ENCODE results near the gene POLR2E.

Gene POLR2E

DNA sequence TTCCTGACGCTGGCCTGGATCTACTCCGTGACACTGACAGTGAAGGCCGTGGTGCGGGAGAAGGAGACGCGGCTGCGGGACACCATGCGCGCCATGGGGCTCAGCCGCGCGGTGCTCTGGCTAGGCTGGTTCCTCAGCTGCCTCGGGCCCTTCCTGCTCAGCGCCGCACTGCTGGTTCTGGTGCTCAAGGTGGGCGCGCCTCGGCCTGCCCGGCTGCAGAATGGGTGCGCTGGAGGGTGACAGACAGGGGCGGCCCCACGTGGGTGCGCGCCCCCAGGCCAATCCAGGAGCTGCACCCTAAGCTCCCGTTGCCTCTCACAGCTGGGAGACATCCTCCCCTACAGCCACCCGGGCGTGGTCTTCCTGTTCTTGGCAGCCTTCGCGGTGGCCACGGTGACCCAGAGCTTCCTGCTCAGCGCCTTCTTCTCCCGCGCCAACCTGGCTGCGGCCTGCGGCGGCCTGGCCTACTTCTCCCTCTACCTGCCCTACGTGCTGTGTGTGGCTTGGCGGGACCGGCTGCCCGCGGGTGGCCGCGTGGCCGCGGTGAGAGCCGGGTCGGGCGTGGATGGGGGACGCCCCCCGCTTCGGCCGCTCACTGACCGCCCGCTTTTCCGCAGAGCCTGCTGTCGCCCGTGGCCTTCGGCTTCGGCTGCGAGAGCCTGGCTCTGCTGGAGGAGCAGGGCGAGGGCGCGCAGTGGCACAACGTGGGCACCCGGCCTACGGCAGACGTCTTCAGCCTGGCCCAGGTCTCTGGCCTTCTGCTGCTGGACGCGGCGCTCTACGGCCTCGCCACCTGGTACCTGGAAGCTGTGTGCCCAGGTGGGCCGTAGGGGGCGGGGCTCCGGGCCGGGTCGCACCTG lies 48.1 kb downstream of the POLR2E start:
- no peak overlapping the region for H3K9ac ChIP-seq
- H3K9me3 ChIP-seq (replicated peaks in 1 of 11), result no peaks in the 10 kb centered on the region; a peak in 1 of 22 replicates
- peak overlapping the region in 4 of 11 experiments; percentile 5 to 49 (median 38); a peak in 5 of 22 replicates for H3K4me2 ChIP-seq
- no peaks in the 10 kb centered on the region for H3K27me3 ChIP-seq
- peaks cover 0 to 14% (median 4%) of the 10 kb centered on the region in 11 experiments; a peak in 11 of 22 replicates for H4K20me1 ChIP-seq
- H3K4me3 ChIP-seq, result no peak overlapping the region
- peaks cover 0 to 61% (median 0%) of the 10 kb centered on the region in 11 experiments; a peak in 7 of 22 replicates for H3K36me3 ChIP-seq
- H3K4me1 ChIP-seq, result peaks cover 8 to 44% (median 28%) of the 10 kb centered on the region in 10 experiments; a peak in 19 of 20 replicates
- H3K27ac ChIP-seq, result no peak overlapping the region
- TF ChIP-seq Cebpa-rat (IDR thresholded peaks at IDR 0.05), result no peak

DNA sequence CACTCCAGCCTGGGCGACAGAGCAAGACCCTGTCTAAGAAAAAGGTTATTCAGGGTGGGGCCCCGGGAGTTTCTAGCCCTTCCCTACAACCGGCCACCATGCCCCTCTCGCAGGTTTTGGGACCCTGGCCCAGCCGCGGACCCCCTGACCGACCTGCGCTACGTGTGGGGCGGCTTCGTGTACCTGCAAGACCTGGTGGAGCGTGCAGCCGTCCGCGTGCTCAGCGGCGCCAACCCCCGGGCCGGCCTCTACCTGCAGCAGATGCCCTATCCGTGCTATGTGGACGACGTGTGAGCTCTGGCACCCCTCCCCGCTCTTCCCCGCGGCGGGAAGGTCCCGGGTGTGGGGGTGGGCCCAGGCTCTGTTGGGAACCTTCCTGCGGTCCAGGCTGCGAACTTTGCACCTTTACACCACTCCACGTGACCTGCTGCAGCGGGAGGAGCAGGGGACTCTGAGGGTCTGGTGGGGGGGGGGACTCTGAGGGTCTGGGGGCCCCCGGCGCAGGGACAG lies 49.0 kb downstream of the POLR2E start:
- Histone ChIP-seq H3K4me2 (peak overlapping the region in 7 of 11 experiments; percentile 15 to 45 (median 32); a peak in 11 of 22 replicates), H3K4me3 (no peak overlapping the region), H3K36me3 (peaks cover 0 to 59% (median 0%) of the 10 kb centered on the region in 11 experiments; a peak in 7 of 22 replicates), H3K27me3 (no peaks in the 10 kb centered on the region), H3K4me1 (peaks cover 17 to 53% (median 37%) of the 10 kb centered on the region in 10 experiments), H3K9me3 (replicated peaks in 1 of 11) (no peaks in the 10 kb centered on the region; a peak in 1 of 22 replicates), H3K27ac (no peak overlapping the region), H4K20me1 (peaks cover 0 to 23% (median 13%) of the 10 kb centered on the region in 11 experiments; a peak in 13 of 22 replicates), H3K9ac (no peak overlapping the region)
- no peak for TF ChIP-seq Cebpa-rat (IDR thresholded peaks at IDR 0.05)

DNA sequence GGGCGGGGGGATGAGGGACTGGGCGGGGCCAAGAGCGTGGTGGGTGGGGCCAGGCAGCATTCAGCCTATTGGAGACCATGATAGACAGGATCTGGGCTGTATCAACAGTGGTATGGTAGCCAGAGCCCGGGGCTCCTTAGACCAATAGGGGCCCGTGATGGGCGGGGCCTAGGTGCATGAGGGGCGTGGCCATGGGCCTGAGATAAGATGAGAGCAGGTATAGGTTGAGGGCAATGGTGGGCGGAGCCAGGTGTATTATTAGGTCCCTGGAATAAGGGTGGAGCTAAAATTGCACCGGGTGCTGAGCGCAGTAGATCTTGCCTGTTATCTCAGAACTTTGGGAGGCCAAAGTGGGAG lies 50.0 kb downstream of the POLR2E start:
- Histone ChIP-seq H3K27ac (no peak overlapping the region), H3K4me1 (peaks cover 22 to 62% (median 47%) of the 10 kb centered on the region in 10 experiments), H3K36me3 (peaks cover 0 to 54% (median 0%) of the 10 kb centered on the region in 11 experiments; a peak in 7 of 22 replicates), H3K4me2 (no peak overlapping the region), H3K27me3 (no peaks in the 10 kb centered on the region), H3K9me3 (replicated peaks in 1 of 11) (no peaks in the 10 kb centered on the region; a peak in 1 of 22 replicates), H3K4me3 (no peak overlapping the region), H4K20me1 (peaks cover 0 to 24% (median 15%) of the 10 kb centered on the region in 11 experiments; a peak in 13 of 22 replicates), H3K9ac (no peak overlapping the region)
- TF ChIP-seq Cebpa-rat (IDR thresholded peaks at IDR 0.05), result no peak

- Histone ChIP-seq H3K27ac (no peak overlapping the region), H3K9me3 (replicated peaks in 1 of 11) (no peaks in the 10 kb centered on the region; a peak in 1 of 22 replicates), H3K4me2 (peak overlapping the region in 10 of 11 experiments; percentile 92 to 99 (median 96); a peak in 17 of 22 replicates), H3K27me3 (no peaks in the 10 kb centered on the region; a peak in 2 of 22 replicates), H4K20me1 (peaks cover under 1 to 25% (median 22%) of the 10 kb centered on the region in 11 experiments; a peak in 14 of 22 replicates), H3K36me3 (peaks cover 0 to 48% (median 0%) of the 10 kb centered on the region in 11 experiments; a peak in 7 of 22 replicates), H3K4me1 (peaks cover 38 to 80% (median 66%) of the 10 kb centered on the region in 10 experiments), H3K4me3 (no peak overlapping the region), H3K9ac (0 out of 22 replicates have a peak overlapping the region, but pooled peaks of 1 of the 11 experiments have one; percentile 2)
- no peak for TF ChIP-seq Cebpa-rat (IDR thresholded peaks at IDR 0.05)
These were observed 52.3 kb downstream of the POLR2E start for GRCh38 chr19:1042689-1043511.

- Histone ChIP-seq H3K27ac (no peak overlapping the region), H3K27me3 (peaks cover 0 to 7% (median 4%) of the 10 kb centered on the region in 11 experiments; a peak in 11 of 22 replicates), H3K4me1 (peaks cover 46 to 85% (median 71%) of the 10 kb centered on the region in 10 experiments), H3K9ac (peak overlapping the region in 2 of 11 experiments; percentile 2 to 31; a peak in 4 of 22 replicates), H3K4me3 (peak overlapping the region in 1 of 10 experiments; percentile 70; a peak in 4 of 20 replicates), H3K36me3 (peaks cover 0 to 43% (median 0%) of the 10 kb centered on the region in 11 experiments; a peak in 7 of 22 replicates), H3K4me2 (peak overlapping the region; percentile 92 to 99 (median 95)), H4K20me1 (peaks cover 6 to 32% (median 23%) of the 10 kb centered on the region in 11 experiments; a peak in 14 of 22 replicates), H3K9me3 (replicated peaks in 1 of 11) (no peaks in the 10 kb centered on the region; a peak in 1 of 22 replicates)
- TF ChIP-seq Cebpa-rat (IDR thresholded peaks at IDR 0.05), result no peak
These were observed 53.1 kb downstream of the POLR2E start for GRCh38 chr19:1041835-1042685.

GRCh38 chr19:1041272-1041834 lies 53.8 kb downstream of the POLR2E start:
- TF ChIP-seq Cebpa-rat (IDR thresholded peaks at IDR 0.05), result no peak
- Histone ChIP-seq H3K4me1 (peaks cover 51 to 87% (median 73%) of the 10 kb centered on the region in 10 experiments), H3K9ac (peak overlapping the region in 5 of 11 experiments; percentile 16 to 36 (median 31); a peak in 8 of 22 replicates)

More at GRCh38 chr19:1041272-1041834, 53.8 kb downstream of the POLR2E start:
- Histone ChIP-seq H4K20me1 (peaks cover 6 to 32% (median 23%) of the 10 kb centered on the region in 11 experiments; a peak in 14 of 22 replicates), H3K27me3 (peaks cover 0 to 14% (median 6%) of the 10 kb centered on the region in 11 experiments; a peak in 11 of 22 replicates), H3K36me3 (peaks cover 0 to 42% (median 0%) of the 10 kb centered on the region in 11 experiments; a peak in 4 of 22 replicates), H3K9me3 (replicated peaks in 1 of 11) (no peaks in the 10 kb centered on the region), H3K27ac (no peak overlapping the region), H3K4me2 (peak overlapping the region; percentile 92 to 99 (median 95)), H3K4me3 (peak overlapping the region in 8 of 10 experiments; percentile 0 to 75 (median 64); a peak in 13 of 20 replicates)

Data from BLaER1 treated with 17β-estradiol and CSF1 and Interleukin-3, amounts not matched to agents 10 nM and 100 nM (cell line).